GM23338 (cell line): Measurements from ENCODE around the gene STAT4. TPM values are rescaled to one million over a fixed set of nuclear protein-coding genes. Genes with fewer than 3 reads are reported as not detected.

Experiments used
- ATAC-seq: fragments of 200-7000 bp; cut with Tn5 transposase; 3 replicates; pipeline ENCODE4 v1.9.1; 2020
- DNase-seq: peaks from one replicate; pipeline ENCODE4 v3.0.0-alpha.2; 2015; ENCODE audit warnings: low spot score
- H2AFZ ChIP-seq: fragments of 200-600 bp; sonication (generic); 2 replicates; pipeline ENCODE4 v1.8.0; 2016; ENCODE audit warnings: antibody characterized with exemption, mild to moderate bottlenecking, moderate library complexity
- H3F3A ChIP-seq: fragments of 200-600 bp; sonication (generic); replicated peaks from 2 replicates; pipeline ENCODE4 v1.8.0; 2017; ENCODE audit warnings: antibody characterized with exemption, mixed run types, low read depth
- H3K27ac ChIP-seq: fragments of 200-600 bp; sonication (generic); 2 replicates; pipeline ENCODE4 v1.6.1; 2016; ENCODE audit warnings: low read depth
- H3K27me3 ChIP-seq: fragments of 200-600 bp; sonication (generic); 2 replicates; pipeline ENCODE4 v1.8.0; 2016; ENCODE audit warnings: mild to moderate bottlenecking, mixed run types, moderate library complexity; ENCODE audit not compliant: insufficient read depth
- H3K36me3 ChIP-seq: fragments of 200-600 bp; sonication (generic); 2 replicates; pipeline ENCODE4 v1.8.0; 2016; ENCODE audit warnings: mild to moderate bottlenecking; ENCODE audit not compliant: insufficient read depth
- H3K4me1 ChIP-seq: fragments of 200-600 bp; sonication (generic); 2 replicates; pipeline ENCODE4 v1.8.0; 2016; ENCODE audit warnings: mild to moderate bottlenecking, moderate library complexity; ENCODE audit not compliant: insufficient read depth
- H3K4me2 ChIP-seq: fragments of 200-600 bp; sonication (generic); 2 replicates; pipeline ENCODE4 v1.7.1; 2017; ENCODE audit warnings: mixed run types
- H3K4me3 ChIP-seq: fragments of 200-600 bp; sonication (generic); 2 replicates; pipeline ENCODE4 v1.6.1; 2016; ENCODE audit warnings: mixed run types
- H3K79me2 ChIP-seq: fragments of 200-600 bp; sonication (generic); replicated peaks from 2 replicates; pipeline ENCODE4 v1.8.0; 2017; ENCODE audit warnings: mild to moderate bottlenecking; ENCODE audit not compliant: insufficient read depth
- H3K9me2 ChIP-seq: fragments of 200-600 bp; sonication (generic); 2 replicates; pipeline ENCODE4 v1.8.0; 2017; ENCODE audit not compliant: insufficient read depth
- H4K20me1 ChIP-seq: fragments of 200-600 bp; sonication (generic); replicated peaks from 2 replicates; pipeline ENCODE4 v1.8.0; 2017; ENCODE audit warnings: mild to moderate bottlenecking; ENCODE audit not compliant: insufficient read depth
- H3K27ac Mint-ChIP-seq: 2 replicates; pipeline ENCODE4 v1.8.0; 2020; ENCODE audit warnings: inconsistent platforms, mild to moderate bottlenecking, moderate library complexity, mixed read lengths
- H3K27me3 Mint-ChIP-seq: 3 replicates; pipeline ENCODE4 v1.8.0; 2022; ENCODE audit warnings: low read depth, mild to moderate bottlenecking, moderate library complexity, mixed read lengths, inconsistent platforms; ENCODE audit not compliant: insufficient read depth, poor library complexity
- H3K36me3 Mint-ChIP-seq: 3 replicates; pipeline ENCODE4 v1.8.0; 2021; ENCODE audit warnings: low read depth, mild to moderate bottlenecking, inconsistent platforms, moderate library complexity, mixed read lengths
- H3K4me1 Mint-ChIP-seq: 3 replicates; pipeline ENCODE4 v1.8.0; 2020; ENCODE audit warnings: mild to moderate bottlenecking, inconsistent platforms, mixed read lengths
- H3K4me3 Mint-ChIP-seq: 3 replicates; pipeline ENCODE4 v1.8.0; 2021; ENCODE audit warnings: moderate library complexity, mild to moderate bottlenecking, inconsistent platforms, mixed read lengths
- H3K9me3 Mint-ChIP-seq: 3 replicates; pipeline ENCODE4 v1.8.0; 2020; ENCODE audit warnings: moderate library complexity, mild to moderate bottlenecking, inconsistent platforms, mixed read lengths
- CREB1 ChIP-seq: fragments of 250-450 bp; sonication (Bioruptor Pico); IDR thresholded peaks from 2 replicates; pipeline ENCODE4 v1.5.0; 2020; ENCODE audit warnings: low read depth, mild to moderate bottlenecking, moderate library complexity
- ETS1 ChIP-seq: IDR thresholded peaks from 2 replicates; pipeline ENCODE4 v1.6.1; 2016; ENCODE audit warnings: antibody characterized with exemption
- EZH2 ChIP-seq: fragments of 200-600 bp; sonication (generic); IDR thresholded peaks from one replicate; pipeline ENCODE4 v1.8.0; 2017; ENCODE audit warnings: antibody characterized with exemption, mild to moderate bottlenecking, low read depth; ENCODE audit not compliant: unreplicated experiment
- EZH2phosphoT487 ChIP-seq: fragments of 200-600 bp; sonication (generic); IDR thresholded peaks from one replicate; pipeline ENCODE4 v1.8.1; 2018; ENCODE audit warnings: antibody characterized with exemption; ENCODE audit not compliant: unreplicated experiment
- NANOG ChIP-seq: IDR thresholded peaks from 2 replicates; pipeline ENCODE4 v1.6.1; 2016; ENCODE audit warnings: antibody characterized with exemption, borderline replicate concordance
- POLR2AphosphoS5 ChIP-seq: IDR thresholded peaks from 2 replicates; pipeline ENCODE4 v1.6.1; 2016; ENCODE audit warnings: antibody characterized with exemption, low read depth
- REST ChIP-seq: IDR thresholded peaks from one replicate; pipeline ENCODE4 v1.6.1; 2018; ENCODE audit warnings: antibody characterized with exemption; ENCODE audit not compliant: unreplicated experiment
- STAT1 ChIP-seq: IDR thresholded peaks from one replicate; pipeline ENCODE4 v1.6.1; 2016; ENCODE audit warnings: antibody characterized with exemption; ENCODE audit not compliant: unreplicated experiment
- ZNF114 ChIP-seq: fragments of 250-450 bp; sonication (Bioruptor Pico); IDR thresholded peaks from 2 replicates; pipeline ENCODE4 v1.5.0; 2020; ENCODE audit warnings: mild to moderate bottlenecking, moderate library complexity
- ZNF462 ChIP-seq: fragments of 250-450 bp; sonication (Bioruptor Pico); IDR thresholded peaks from 2 replicates; pipeline ENCODE4 v1.5.0; 2020; ENCODE audit warnings: mild to moderate bottlenecking, moderate library complexity
- polyA plus RNA-seq: library from polyadenylated mRNA; unstranded; fragments of >200 nt; fragmentation: Nextera tagmentation; extraction: Ambion mirVana; gene quantifications from 2 replicates; pipeline ENCODE4 v1.2.1, GENCODE V29; 2016
- total RNA-seq: library from RNA; depleted of rRNA; stranded (reverse); fragments of >200 nt; shearing (Covaris generic); gene quantifications from 2 replicates; pipeline ENCODE4 v1.2.3, GENCODE V29; 2014

Gene STAT4
- total and polyA plus RNA-seq, 2 experiments from 2014 or later = 0.52 to 0.86 TPM

- Histone ChIP-seq H3K36me3 (no peaks in the 10 kb centered on the region), H3K27me3 (no peaks in the 10 kb centered on the region), H3K9me2 (no peaks in the 10 kb centered on the region), H4K20me1 (no peaks in the 10 kb centered on the region), H3K4me3 (no peak overlapping the region), H3K79me2 (no peaks in the 10 kb centered on the region), H3K4me2 (no peak overlapping the region), H2AFZ (no peak overlapping the region), H3K4me1 (peaks cover 8% of the 10 kb centered on the region), H3F3A (no peaks in the 10 kb centered on the region), H3K27ac (no peak overlapping the region)
- Mint-ChIP-seq H3K27me3 (peaks cover 2% of the 10 kb centered on the region), H3K9me3 (no peaks in the 10 kb centered on the region), H3K27ac (no peak overlapping the region), H3K36me3 (no peaks in the 10 kb centered on the region), H3K4me3 (no peak overlapping the region), H3K4me1 (peaks cover 13% of the 10 kb centered on the region)
- TF ChIP-seq NANOG = no peak
- no peak for TF ChIP-seq EZH2
- TF ChIP-seq ETS1 = no peak
- no peak for TF ChIP-seq STAT1
- no peak for TF ChIP-seq EZH2phosphoT487
- TF ChIP-seq POLR2AphosphoS5 = no peak
- no peak for TF ChIP-seq CREB1 (CRISPR knock-in tag)
- TF ChIP-seq ZNF114 = no peak
- ATAC-seq (no peak), DNase-seq (no peak)
Measured at GRCh38 chr2:191169456-191170300, 18.9 kb upstream of the STAT4 start.

- H3K4me2 ChIP-seq = no peak overlapping the region
- ATAC-seq (no peak), DNase-seq (no peak)
- no peaks in the 10 kb centered on the region for H3F3A ChIP-seq
- H4K20me1 ChIP-seq = no peaks in the 10 kb centered on the region
- Mint-ChIP-seq H3K36me3 (no peaks in the 10 kb centered on the region), H3K9me3 (no peaks in the 10 kb centered on the region), H3K4me3 (no peak overlapping the region), H3K4me1 (peaks cover 4% of the 10 kb centered on the region; the same call in 2 of the 3 replicates), H3K27ac (no peak overlapping the region), H3K27me3 (no peaks in the 10 kb centered on the region)
- H3K4me3 ChIP-seq = no peak overlapping the region
- no peaks in the 10 kb centered on the region for H3K9me2 ChIP-seq
- H3K79me2 ChIP-seq = no peaks in the 10 kb centered on the region
- H2AFZ ChIP-seq = no peak overlapping the region
- H3K27ac ChIP-seq = no peak overlapping the region
- no peaks in the 10 kb centered on the region for H3K27me3 ChIP-seq
- no peaks in the 10 kb centered on the region for H3K36me3 ChIP-seq
- no peaks in the 10 kb centered on the region for H3K4me1 ChIP-seq
- TF ChIP-seq ZNF462 (CRISPR knock-in tag) = no peak
- no peak for TF ChIP-seq ZNF114
- TF ChIP-seq EZH2phosphoT487 = no peak
- TF ChIP-seq REST = no peak
- TF ChIP-seq STAT1 = no peak
Measured at GRCh38 chr2:191167766-191168165, 17.0 kb upstream of the STAT4 start.
